Measurements from ENCODE around the gene CD200.

CD200 gene

DNA sequence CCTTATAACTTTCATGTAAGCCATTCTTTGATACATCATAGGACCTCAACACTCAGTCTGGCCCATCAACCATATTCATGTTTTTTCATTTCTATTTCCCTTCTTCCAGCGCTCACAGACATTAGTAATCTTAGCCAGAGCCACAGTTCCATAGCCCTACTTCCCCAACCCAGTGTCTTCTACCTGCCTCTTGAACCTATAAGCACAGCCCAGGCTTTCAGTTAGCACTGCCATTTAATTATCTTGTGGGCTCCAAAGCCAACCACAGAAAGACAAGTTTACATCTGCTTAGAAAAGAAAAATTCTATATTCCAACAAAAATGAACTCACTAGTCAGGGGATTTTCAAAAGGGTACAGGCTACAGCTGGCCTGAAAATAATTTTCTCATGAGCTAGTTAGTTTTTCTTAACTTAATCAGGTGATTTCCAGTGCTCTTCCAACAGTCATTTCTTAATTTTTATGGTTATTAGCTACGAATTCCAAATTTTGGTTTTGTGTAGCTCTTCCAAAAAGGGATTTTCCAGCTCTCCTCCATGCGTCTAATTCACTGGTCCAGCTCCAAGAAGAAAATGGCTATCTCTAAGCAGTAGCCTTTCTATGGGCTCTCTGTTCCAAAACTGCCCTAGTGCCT lies 13.7 kb downstream of the CD200 start:
- H3K36me3 ChIP-seq (ENCODE audit: control insufficient read depth in 1 of 2, insufficient read depth in 2 of 2, low read depth in 1 of 2, low read length in 2 of 2): peaks cover 0 to 9% of the 10 kb centered on the region in 2 experiments
- H3K9me3 ChIP-seq (ENCODE audit: control insufficient read depth, low read length): no peaks in the 10 kb centered on the region
- no peak overlapping the region for H2BK5ac ChIP-seq (ENCODE audit: low read depth, low read length, poor library complexity, severe bottlenecking)
- H3K79me1 ChIP-seq (replicated peaks; ENCODE audit: low read length, poor library complexity, severe bottlenecking): peaks cover 8% of the 10 kb centered on the region
- no peak overlapping the region for H3K27ac ChIP-seq (ENCODE audit: low read length, poor library complexity, severe bottlenecking)
- WGBS: 77% methylated on average over 3 of the region's 3 CpGs
- H3K4me3 ChIP-seq (ENCODE audit: insufficient read depth in 1 of 2, low read depth in 1 of 2, low read length in 2 of 2): no peak overlapping the region
- no peak overlapping the region for H3K9ac ChIP-seq (ENCODE audit: low read length)
- no peak for DNase-seq
- H2AK5ac ChIP-seq (ENCODE audit: low read length, severe bottlenecking): no peak overlapping the region
- H4K8ac ChIP-seq (ENCODE audit: low read length): no peak overlapping the region
- no peaks in the 10 kb centered on the region for H3K4me1 ChIP-seq (ENCODE audit: control insufficient read depth, insufficient read depth, low read depth, low read length)
- H3K27me3 ChIP-seq (ENCODE audit: control insufficient read depth in 1 of 2, insufficient read depth in 1 of 2, low read length in 2 of 2): no peaks in the 10 kb centered on the region
- no peak overlapping the region for H2BK12ac ChIP-seq (ENCODE audit: low read length in 2 of 2)
- no peak overlapping the region for H3K23ac ChIP-seq (ENCODE audit: low read length in 2 of 2)
- H3K4ac ChIP-seq (ENCODE audit: low read depth in 1 of 2, low read length in 2 of 2): no peak overlapping the region
- no peak overlapping the region for H3K14ac ChIP-seq (ENCODE audit: low read length in 2 of 2)
- no peak overlapping the region for H3K18ac ChIP-seq (ENCODE audit: low read depth in 1 of 2, low read length in 2 of 2)
- no peak overlapping the region for H2AFZ ChIP-seq (ENCODE audit: low read depth, low read length)
- H2BK15ac ChIP-seq (ENCODE audit: low read depth, poor library complexity, severe bottlenecking): no peak overlapping the region
- H4K91ac ChIP-seq (ENCODE audit: low read length): no peak overlapping the region
- no peak overlapping the region for H3K4me2 ChIP-seq (ENCODE audit: low read length, poor library complexity, severe bottlenecking)
- no peak overlapping the region for H2BK120ac ChIP-seq (ENCODE audit: low read depth, low read length)

DNA sequence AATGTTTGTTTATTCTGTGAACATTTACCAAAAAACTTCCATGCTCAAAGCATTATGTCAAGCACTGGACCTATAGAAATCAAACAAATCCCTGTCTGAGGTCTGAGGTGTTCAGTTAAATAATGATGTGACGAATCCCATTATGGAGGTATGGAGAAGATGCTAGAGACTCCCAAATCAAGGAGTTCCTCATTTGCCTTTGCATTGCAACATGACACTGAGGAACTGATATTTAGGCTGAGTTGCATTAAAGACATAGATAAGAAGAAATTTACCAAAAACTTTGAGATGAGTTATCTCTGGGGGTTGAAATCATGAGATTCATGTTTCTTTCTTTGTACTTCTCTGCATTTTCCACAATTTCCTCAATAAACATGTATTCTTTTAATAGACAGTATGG lies 16.0 kb downstream of the CD200 start:
- no peak overlapping the region for H3K18ac ChIP-seq (ENCODE audit: low read depth in 1 of 2, low read length in 2 of 2)
- no peaks in the 10 kb centered on the region for H3K9me3 ChIP-seq (ENCODE audit: control insufficient read depth, low read length)
- peaks cover 5% of the 10 kb centered on the region for H3K79me1 ChIP-seq (replicated peaks; ENCODE audit: low read length, poor library complexity, severe bottlenecking)
- no peak overlapping the region for H2BK15ac ChIP-seq (ENCODE audit: low read depth, poor library complexity, severe bottlenecking)
- H3K4me1 ChIP-seq (ENCODE audit: control insufficient read depth, insufficient read depth, low read depth, low read length): no peaks in the 10 kb centered on the region
- H3K4me2 ChIP-seq (ENCODE audit: low read length, poor library complexity, severe bottlenecking): no peak overlapping the region
- H3K23ac ChIP-seq (ENCODE audit: low read length in 2 of 2): no peak overlapping the region
- H3K36me3 ChIP-seq (ENCODE audit: control insufficient read depth in 1 of 2, insufficient read depth in 2 of 2, low read depth in 1 of 2, low read length in 2 of 2): peaks cover 0 to 9% of the 10 kb centered on the region in 2 experiments
- H2BK5ac ChIP-seq (ENCODE audit: low read depth, low read length, poor library complexity, severe bottlenecking): no peak overlapping the region
- no peak overlapping the region for H2BK12ac ChIP-seq (ENCODE audit: low read length in 2 of 2)
- no peak overlapping the region for H2AFZ ChIP-seq (ENCODE audit: low read depth, low read length)
- H4K91ac ChIP-seq (ENCODE audit: low read length): no peak overlapping the region
- no peak overlapping the region for H3K4ac ChIP-seq (ENCODE audit: low read depth in 1 of 2, low read length in 2 of 2)
- H2AK5ac ChIP-seq (ENCODE audit: low read length, severe bottlenecking): no peak overlapping the region
- no peak overlapping the region for H3K14ac ChIP-seq (ENCODE audit: low read length in 2 of 2)
- no peak overlapping the region for H3K27ac ChIP-seq (ENCODE audit: low read length, poor library complexity, severe bottlenecking)
- 86% methylated on average over 1 of the region's 1 CpG for WGBS
- H3K27me3 ChIP-seq (ENCODE audit: control insufficient read depth in 1 of 2, insufficient read depth in 1 of 2, low read length in 2 of 2): no peaks in the 10 kb centered on the region
- no peak overlapping the region for H2BK120ac ChIP-seq (ENCODE audit: low read depth, low read length)
- no peak overlapping the region for H4K8ac ChIP-seq (ENCODE audit: low read length)
- H3K9ac ChIP-seq (ENCODE audit: low read length): no peak overlapping the region
- H3K4me3 ChIP-seq (ENCODE audit: insufficient read depth in 1 of 2, low read depth in 1 of 2, low read length in 2 of 2): no peak overlapping the region
- no peak for DNase-seq

DNA sequence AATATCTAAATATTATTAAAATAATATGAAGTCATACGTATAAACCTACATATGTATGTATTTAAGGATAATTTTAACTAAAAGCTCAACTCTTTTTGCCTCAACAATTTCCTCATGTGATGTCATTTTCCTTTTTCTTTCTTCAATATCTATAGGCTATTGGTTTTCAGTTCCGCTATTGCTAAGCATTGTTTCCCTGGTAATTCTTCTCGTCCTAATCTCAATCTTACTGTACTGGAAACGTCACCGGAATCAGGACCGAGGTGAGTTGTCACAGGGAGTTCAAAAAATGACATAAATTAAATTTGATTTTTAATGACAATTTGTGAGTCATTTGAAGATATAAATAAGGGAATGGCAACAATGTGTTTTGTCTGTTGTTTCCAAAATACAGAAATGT lies 16.6 kb downstream of the CD200 start:
- Histone ChIP-seq H3K27me3 (ENCODE audit: control insufficient read depth in 1 of 2, insufficient read depth in 1 of 2, low read length in 2 of 2) (no peaks in the 10 kb centered on the region), H3K14ac (ENCODE audit: low read length in 2 of 2) (no peak overlapping the region), H3K79me1 (replicated peaks; ENCODE audit: low read length, poor library complexity, severe bottlenecking) (peaks cover 5% of the 10 kb centered on the region), H3K9ac (ENCODE audit: low read length) (no peak overlapping the region), H2BK15ac (ENCODE audit: low read depth, poor library complexity, severe bottlenecking) (no peak overlapping the region), H3K18ac (ENCODE audit: low read depth in 1 of 2, low read length in 2 of 2) (no peak overlapping the region), H3K4me1 (ENCODE audit: control insufficient read depth, insufficient read depth, low read depth, low read length) (no peaks in the 10 kb centered on the region), H2AFZ (ENCODE audit: low read depth, low read length) (no peak overlapping the region), H3K27ac (ENCODE audit: low read length, poor library complexity, severe bottlenecking) (no peak overlapping the region), H2AK5ac (ENCODE audit: low read length, severe bottlenecking) (no peak overlapping the region), H3K4me3 (ENCODE audit: insufficient read depth in 1 of 2, low read depth in 1 of 2, low read length in 2 of 2) (no peak overlapping the region), H2BK12ac (ENCODE audit: low read length in 2 of 2) (no peak overlapping the region), H4K8ac (ENCODE audit: low read length) (no peak overlapping the region), H3K9me3 (ENCODE audit: control insufficient read depth, low read length) (no peaks in the 10 kb centered on the region), H2BK5ac (ENCODE audit: low read depth, low read length, poor library complexity, severe bottlenecking) (no peak overlapping the region), H4K91ac (ENCODE audit: low read length) (no peak overlapping the region), H3K23ac (ENCODE audit: low read length in 2 of 2) (no peak overlapping the region), H2BK120ac (ENCODE audit: low read depth, low read length) (no peak overlapping the region), H3K4ac (ENCODE audit: low read depth in 1 of 2, low read length in 2 of 2) (no peak overlapping the region), H3K36me3 (ENCODE audit: control insufficient read depth in 1 of 2, insufficient read depth in 2 of 2, low read depth in 1 of 2, low read length in 2 of 2) (peaks cover 0 to 9% of the 10 kb centered on the region in 2 experiments), H3K4me2 (ENCODE audit: low read length, poor library complexity, severe bottlenecking) (no peak overlapping the region)
- DNase-seq: no peak
- WGBS: 93% methylated on average over 5 of the region's 6 CpGs

DNA sequence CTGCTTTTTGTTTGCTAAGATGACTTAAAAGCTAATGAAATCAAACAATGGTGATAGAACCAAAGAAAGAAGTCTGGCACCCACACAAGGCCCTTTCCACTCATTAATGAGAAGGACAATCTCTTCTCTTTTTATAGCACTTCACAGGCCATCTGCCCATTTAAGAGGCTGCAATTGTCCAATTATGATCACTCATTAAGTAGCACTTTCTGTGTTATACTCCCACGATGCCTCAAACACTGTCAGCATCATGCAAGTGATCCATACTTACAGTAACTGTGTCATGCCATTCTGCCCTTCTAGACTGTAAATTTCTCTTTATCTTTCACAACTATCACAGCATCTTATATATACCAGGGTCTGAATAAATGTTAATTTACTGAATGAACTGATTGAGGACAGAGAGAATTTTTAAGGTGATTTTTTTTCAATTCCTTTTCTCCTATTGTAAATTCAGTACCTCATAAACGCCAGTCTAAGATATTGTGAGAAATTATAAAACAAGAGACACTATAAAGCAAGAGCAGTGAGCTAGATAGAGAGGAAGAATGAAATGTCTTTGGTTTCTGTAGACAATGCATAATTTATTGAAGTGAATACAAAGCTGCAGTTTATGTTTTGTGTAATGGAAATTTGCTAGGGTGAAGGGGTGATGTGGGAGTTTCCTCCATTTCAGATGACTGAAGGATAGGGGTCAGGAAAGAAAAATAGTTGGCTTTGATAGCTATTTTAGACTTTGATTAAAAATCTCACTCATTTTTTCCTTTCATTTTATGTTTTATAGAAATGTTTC lies 17.3 kb downstream of the CD200 start:
- Histone ChIP-seq H3K4me1 (ENCODE audit: control insufficient read depth, insufficient read depth, low read depth, low read length) (no peaks in the 10 kb centered on the region), H3K79me1 (replicated peaks; ENCODE audit: low read length, poor library complexity, severe bottlenecking) (peaks cover 2% of the 10 kb centered on the region)
- 89% methylated on average over 2 of the region's 2 CpGs for WGBS

More for the DNA sequence above, 17.3 kb downstream of the CD200 start:
- DNase-seq: no peak
- Histone ChIP-seq H2AK5ac (ENCODE audit: low read length, severe bottlenecking) (no peak overlapping the region), H3K4me2 (ENCODE audit: low read length, poor library complexity, severe bottlenecking) (no peak overlapping the region), H3K14ac (ENCODE audit: low read length in 2 of 2) (no peak overlapping the region), H4K91ac (ENCODE audit: low read length) (no peak overlapping the region), H2AFZ (ENCODE audit: low read depth, low read length) (no peak overlapping the region), H2BK120ac (ENCODE audit: low read depth, low read length) (no peak overlapping the region), H3K36me3 (ENCODE audit: control insufficient read depth in 1 of 2, insufficient read depth in 2 of 2, low read depth in 1 of 2, low read length in 2 of 2) (peaks cover 0 to 7% of the 10 kb centered on the region in 2 experiments), H3K23ac (ENCODE audit: low read length in 2 of 2) (no peak overlapping the region), H3K27me3 (ENCODE audit: control insufficient read depth in 1 of 2, insufficient read depth in 1 of 2, low read length in 2 of 2) (no peaks in the 10 kb centered on the region), H3K4me3 (ENCODE audit: insufficient read depth in 1 of 2, low read depth in 1 of 2, low read length in 2 of 2) (no peak overlapping the region), H3K18ac (ENCODE audit: low read depth in 1 of 2, low read length in 2 of 2) (no peak overlapping the region), H3K4ac (ENCODE audit: low read depth in 1 of 2, low read length in 2 of 2) (no peak overlapping the region), H2BK15ac (ENCODE audit: low read depth, poor library complexity, severe bottlenecking) (no peak overlapping the region), H2BK5ac (ENCODE audit: low read depth, low read length, poor library complexity, severe bottlenecking) (no peak overlapping the region), H3K9me3 (ENCODE audit: control insufficient read depth, low read length) (no peaks in the 10 kb centered on the region), H2BK12ac (ENCODE audit: low read length in 2 of 2) (no peak overlapping the region), H3K9ac (ENCODE audit: low read length) (no peak overlapping the region), H3K27ac (ENCODE audit: low read length, poor library complexity, severe bottlenecking) (no peak overlapping the region), H4K8ac (ENCODE audit: low read length) (no peak overlapping the region)

Data from mesenchymal stem cell (in vitro differentiated cells and primary cell).